NCI-H1694 treated with DMSO at 0.1 percent for 48 hours (cell line): ENCODE measurements around the gene TLE6.
"Not testable (repeated sequence)": the region's sequence is repeated elsewhere in the genome, so short reads cannot be mapped to it uniquely, and the experiment has no call there.

Source experiments
- DNase-seq: peaks from one replicate; lab custom pipeline; 2025; lab: John Stamatoyannopoulos, UW

TLE6 gene

GRCh38 chr19:2977001-2977745 is at the start of gene TLE6:
Gene TLE6 (plus strand): TSS chr19:2977564. CDS start chr19:2978234, 670 bp downstream.
- DNase-seq, result peak; percentile 86

- no peak for DNase-seq
Measured at GRCh38 chr19:2933490-2933910, 43.9 kb upstream of the TLE6 start.

GRCh38 chr19:2935863-2936262 is 41.5 kb upstream of the TLE6 start:
- DNase-seq, result not testable (repeated sequence)

- no peak for DNase-seq
Measured at GRCh38 chr19:2942928-2943640, 34.3 kb upstream of the TLE6 start.

- no peak for DNase-seq
Measured at GRCh38 chr19:2944403-2944774, 33.0 kb upstream of the TLE6 start.

- peak; percentile 98 for DNase-seq
Measured at GRCh38 chr19:2944775-2945574, 32.4 kb upstream of the TLE6 start, which contains the start of gene ZNF77. Gene ZNF77 (minus strand): TSS chr19:2944971. CDS start chr19:2944840, 131 bp downstream.

GRCh38 chr19:2945575-2946184 is 31.7 kb upstream of the TLE6 start:
- DNase-seq, result no peak

- DNase-seq, result no peak
Measured at GRCh38 chr19:2949939-2950285, 27.5 kb upstream of the TLE6 start.

- peak; percentile 98 for DNase-seq
Measured at GRCh38 chr19:2950286-2951124, 26.9 kb upstream of the TLE6 start.

GRCh38 chr19:2952953-2953481 is 24.3 kb upstream of the TLE6 start:
- DNase-seq, result no peak

GRCh38 chr19:2957160-2957559 is 20.2 kb upstream of the TLE6 start:
- DNase-seq, result no peak

- no peak for DNase-seq
Measured at GRCh38 chr19:2960120-2960519, 17.2 kb upstream of the TLE6 start.

- peak; percentile 77 for DNase-seq
Measured at GRCh38 chr19:2962018-2962670, 15.2 kb upstream of the TLE6 start.

- DNase-seq, result no peak
Measured at GRCh38 chr19:2963122-2963521, 14.2 kb upstream of the TLE6 start.

- not testable (repeated sequence) for DNase-seq
Measured at GRCh38 chr19:2963631-2964030, 13.7 kb upstream of the TLE6 start.

- DNase-seq, result no peak
Measured at GRCh38 chr19:2964874-2965273, 12.5 kb upstream of the TLE6 start.

- DNase-seq, result no peak
Measured at GRCh38 chr19:2967972-2968371, 9.4 kb upstream of the TLE6 start.

- peak; percentile 64 for DNase-seq
Measured at GRCh38 chr19:2969104-2969504, 8.3 kb upstream of the TLE6 start.

GRCh38 chr19:2970201-2970835 is 7.0 kb upstream of the TLE6 start:
- no peak for DNase-seq

GRCh38 chr19:2973229-2973628 is 4.1 kb upstream of the TLE6 start:
- no peak for DNase-seq
